CD14-positive monocyte (primary cell): ENCODE results near the gene ASS1. TPM values are rescaled to one million over a fixed set of nuclear protein-coding genes. Genes with fewer than 3 reads are reported as not detected.

Source experiments
- DNase-seq, 3 donors: peaks; one replicate each; pipeline ENCODE4 v3.0.0-alpha.2; 2011 to 2022
- H2AFZ ChIP-seq: 2 replicates; pipeline ENCODE4 v1.6.0; 2012; ENCODE audit warnings: mild to moderate bottlenecking, low read depth, low read length, inconsistent platforms; ENCODE audit not compliant: insufficient read depth, poor library complexity, severe bottlenecking
- H3K27ac ChIP-seq, 2 donors: 1 replicate in 1 of 2; 2 replicates in 1 of 2; pipeline ENCODE4 v1.5.1; 2012 to 2013; ENCODE audit warnings: low read length in 2 of 2, control low read depth in 1 of 2, inconsistent platforms in 1 of 2, low read depth in 1 of 2, mild to moderate bottlenecking in 1 of 2
- H3K27me3 ChIP-seq, 2 donors: one replicate each; pipeline versions ENCODE4 v1.6.0 to v1.6.1; 2011 to 2013; ENCODE audit warnings: low read length in 2 of 2; ENCODE audit not compliant: control insufficient read depth in 2 of 2, insufficient read depth in 2 of 2
- H3K36me3 ChIP-seq, 2 donors: replicated peaks in 1 of 2; 1 replicate in 1 of 2; 2 replicates in 1 of 2; pipeline versions ENCODE4 v1.5.1 to v1.6.1; 2012 to 2013; ENCODE audit warnings: low read length in 2 of 2, control low read depth in 1 of 2, inconsistent platforms in 1 of 2, mild to moderate bottlenecking in 1 of 2; ENCODE audit not compliant: insufficient read depth in 2 of 2, control insufficient read depth in 1 of 2
- H3K4me1 ChIP-seq, 2 donors: 1 replicate in 1 of 2; 2 replicates in 1 of 2; pipeline versions ENCODE4 v1.5.1 to v1.6.1; 2012 to 2013; ENCODE audit warnings: low read length in 2 of 2, control low read depth in 1 of 2, inconsistent platforms in 1 of 2, mild to moderate bottlenecking in 1 of 2, moderate library complexity in 1 of 2; ENCODE audit not compliant: insufficient read depth in 2 of 2, control insufficient read depth in 1 of 2
- H3K4me2 ChIP-seq: replicated peaks from 2 replicates; pipeline ENCODE3; 2012; ENCODE audit warnings: low read length, moderate library complexity, mild to moderate bottlenecking; ENCODE audit not compliant: poor library complexity, severe bottlenecking; ENCODE audit errors: extremely low read depth
- H3K4me3 ChIP-seq, 3 experiments: fragments of 200-600 bp in 1 of 3; sonication (generic) in 1 of 3; replicated peaks in 1 of 3; 1 replicate in 2 of 3; 2 replicates in 1 of 3; pipeline ENCODE4 v1.5.1; 2011 to 2013; ENCODE audit warnings: low read length in 3 of 3, mild to moderate bottlenecking in 3 of 3, control low read depth in 2 of 3, low read depth in 2 of 3, inconsistent platforms in 1 of 3, moderate library complexity in 1 of 3
- H3K79me2 ChIP-seq: 2 replicates; pipeline ENCODE4 v1.6.0; 2012; ENCODE audit warnings: mild to moderate bottlenecking, control low read depth, inconsistent platforms, low read length, moderate library complexity; ENCODE audit not compliant: insufficient read depth
- H3K9ac ChIP-seq: 2 replicates; pipeline ENCODE4 v1.6.0; 2017; ENCODE audit warnings: low read length, mild to moderate bottlenecking; ENCODE audit not compliant: insufficient read depth, poor library complexity, severe bottlenecking
- H3K9me3 ChIP-seq, 2 donors: replicated peaks in 1 of 2; 1 replicate in 1 of 2; 2 replicates in 1 of 2; pipeline versions ENCODE4 v1.5.1 to v1.6.1; 2012 to 2013; ENCODE audit warnings: low read length in 2 of 2, control low read depth in 1 of 2; ENCODE audit not compliant: control insufficient read depth in 1 of 2, insufficient read depth in 1 of 2
- H4K20me1 ChIP-seq: 2 replicates; pipeline ENCODE4 v1.6.0; 2012; ENCODE audit warnings: mild to moderate bottlenecking, low read length, control low read depth, moderate library complexity; ENCODE audit not compliant: insufficient read depth
- H3K27ac Mint-ChIP-seq, 7 donors: one replicate each; pipeline ENCODE4 v1.8.0; 2020; ENCODE audit warnings: mild to moderate bottlenecking in 7 of 7, mixed read lengths in 7 of 7, moderate library complexity in 6 of 7, inconsistent platforms in 2 of 7
- H3K27me3 Mint-ChIP-seq, 3 donors: one replicate each; pipeline ENCODE4 v1.8.0; 2021 to 2022; ENCODE audit warnings: low read depth in 3 of 3, mild to moderate bottlenecking in 3 of 3, mixed read lengths in 3 of 3, moderate library complexity in 3 of 3, inconsistent platforms in 1 of 3
- H3K36me3 Mint-ChIP-seq, 2 donors: one replicate each; pipeline ENCODE4 v1.8.0; 2020; ENCODE audit warnings: mixed read lengths in 2 of 2, inconsistent platforms in 1 of 2, mild to moderate bottlenecking in 1 of 2
- H3K4me1 Mint-ChIP-seq: one replicate; pipeline ENCODE4 v1.8.0; 2020; ENCODE audit warnings: mild to moderate bottlenecking, mixed read lengths
- H3K4me3 Mint-ChIP-seq, 2 donors: one replicate each; pipeline ENCODE4 v1.8.0; 2020; ENCODE audit warnings: mild to moderate bottlenecking in 2 of 2, mixed read lengths in 2 of 2, moderate library complexity in 1 of 2
- H3K9me3 Mint-ChIP-seq, 7 donors: one replicate each; pipeline ENCODE4 v1.8.0; 2020 to 2022; ENCODE audit warnings: mixed read lengths in 7 of 7, mild to moderate bottlenecking in 6 of 7, moderate library complexity in 6 of 7, inconsistent platforms in 2 of 7
- WGBS: methylation state at CpG from one replicate; pipeline ENCODE4 v1.1.5; 2013; ENCODE audit warnings: missing lambda C conversion rate; ENCODE audit not compliant: insufficient coverage; 5-methylcytosine and 5-hydroxymethylcytosine counted together
- intact Hi-C, 2 donors: fragments of 100-400 bp; cut with micrococcal nuclease; formaldehyde crosslinking; loops; one replicate each; pipeline versions ENCODE4 v1.15.0 to v1.15.1; 2023
- polyA plus RNA-seq, 3 donors: library from polyadenylated mRNA; depleted of rRNA in 1 of 3; unstranded in 2 of 3; stranded (reverse) in 1 of 3; fragments of 300-500 nt in 2 of 3; fragments of >200 nt in 1 of 3; fragmentation: Illumina TruSeq in 2 of 3; gene quantifications; 1 replicate in 2 of 3; 2 replicates in 1 of 3; pipeline ENCODE4 v1.2.3, GENCODE V29; 2012 to 2021
- TF ChIP-seq, protein P1 (sequence below): fragments of 200-600 bp; IDR thresholded peaks from one replicate; pipeline ENCODE4 v1.8.0; 2022; ENCODE audit warnings: antibody characterized with exemption, mild to moderate bottlenecking

Gene ASS1
- polyA plus RNA-seq, 3 donors = not detected

DNA sequence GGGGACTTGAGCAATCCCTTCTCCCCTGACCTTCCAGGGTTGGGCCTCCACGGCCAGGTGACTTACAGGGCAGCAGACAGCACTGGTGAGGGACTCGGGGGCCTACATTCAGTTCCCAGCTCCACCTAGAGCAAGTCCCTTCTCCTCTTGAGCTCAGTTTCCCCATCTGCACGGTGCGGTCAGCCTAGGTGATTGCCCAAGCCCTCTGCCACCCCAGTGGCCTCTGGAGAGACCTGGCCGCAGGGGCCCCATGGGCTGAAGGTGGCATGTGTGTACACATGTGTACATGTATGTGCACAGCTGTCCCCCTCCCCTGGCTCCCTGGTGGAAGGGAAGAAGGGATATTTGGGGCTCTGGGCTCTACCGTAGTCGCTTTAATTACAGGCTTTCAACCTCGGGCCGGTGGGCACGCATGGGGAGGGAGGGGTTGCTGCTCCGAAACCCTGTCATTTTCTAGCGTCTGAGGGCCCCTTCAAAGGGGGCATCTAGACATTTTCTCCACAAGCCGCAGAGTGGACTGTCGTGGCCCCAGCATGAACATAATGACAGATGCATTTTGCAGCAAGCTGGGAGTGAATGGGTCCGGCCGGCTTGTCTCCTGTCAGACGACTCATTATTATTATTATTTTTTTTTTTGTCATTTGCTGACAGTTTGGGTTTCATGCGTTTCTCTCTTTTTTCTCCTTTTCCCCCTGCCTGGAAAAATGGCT, 44.0 kb downstream of the ASS1 start:
- TF ChIP-seq, protein P1, sequence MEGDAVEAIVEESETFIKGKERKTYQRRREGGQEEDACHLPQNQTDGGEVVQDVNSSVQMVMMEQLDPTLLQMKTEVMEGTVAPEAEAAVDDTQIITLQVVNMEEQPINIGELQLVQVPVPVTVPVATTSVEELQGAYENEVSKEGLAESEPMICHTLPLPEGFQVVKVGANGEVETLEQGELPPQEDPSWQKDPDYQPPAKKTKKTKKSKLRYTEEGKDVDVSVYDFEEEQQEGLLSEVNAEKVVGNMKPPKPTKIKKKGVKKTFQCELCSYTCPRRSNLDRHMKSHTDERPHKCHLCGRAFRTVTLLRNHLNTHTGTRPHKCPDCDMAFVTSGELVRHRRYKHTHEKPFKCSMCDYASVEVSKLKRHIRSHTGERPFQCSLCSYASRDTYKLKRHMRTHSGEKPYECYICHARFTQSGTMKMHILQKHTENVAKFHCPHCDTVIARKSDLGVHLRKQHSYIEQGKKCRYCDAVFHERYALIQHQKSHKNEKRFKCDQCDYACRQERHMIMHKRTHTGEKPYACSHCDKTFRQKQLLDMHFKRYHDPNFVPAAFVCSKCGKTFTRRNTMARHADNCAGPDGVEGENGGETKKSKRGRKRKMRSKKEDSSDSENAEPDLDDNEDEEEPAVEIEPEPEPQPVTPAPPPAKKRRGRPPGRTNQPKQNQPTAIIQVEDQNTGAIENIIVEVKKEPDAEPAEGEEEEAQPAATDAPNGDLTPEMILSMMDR = no peak
- no peak overlapping the region for H3K27ac Mint-ChIP-seq
- no peaks in the 10 kb centered on the region for H3K9me3 Mint-ChIP-seq
- Histone ChIP-seq H4K20me1 (no peaks in the 10 kb centered on the region), H3K27me3 (peaks cover 0 to 8% of the 10 kb centered on the region in 2 donors), H3K4me1 (no peaks in the 10 kb centered on the region), H2AFZ (no peak overlapping the region), H3K4me2 (no peak overlapping the region), H3K27ac (no peak overlapping the region), H3K79me2 (no peaks in the 10 kb centered on the region), H3K36me3 (no peaks in the 10 kb centered on the region), H3K4me3 (no peak overlapping the region), H3K9ac (no peak overlapping the region), H3K9me3 (no peaks in the 10 kb centered on the region)
- intact Hi-C loops = no loop called here
- 97% methylated on average over 12 of the region's 18 CpGs for WGBS
- H3K27me3 Mint-ChIP-seq = peaks cover 11 to 20% (median 17%) of the 10 kb centered on the region in 3 donors
- H3K36me3 Mint-ChIP-seq = no peaks in the 10 kb centered on the region
- H3K4me1 Mint-ChIP-seq = peaks cover 3% of the 10 kb centered on the region
- no peak for DNase-seq
- no peak overlapping the region for H3K4me3 Mint-ChIP-seq

GRCh38 chr9:130490981-130491380, 46.2 kb downstream of the ASS1 start:
- H2AFZ ChIP-seq = no peak overlapping the region
- peaks cover 6 to 15% (median 10%) of the 10 kb centered on the region in 7 donors for H3K9me3 Mint-ChIP-seq
- DNase-seq = no peak
- no peak overlapping the region for H3K4me3 ChIP-seq
- H3K27ac ChIP-seq = no peak overlapping the region
- no peaks in the 10 kb centered on the region for H3K79me2 ChIP-seq
- no peak overlapping the region for H3K27ac Mint-ChIP-seq
- no peak overlapping the region for H3K4me3 Mint-ChIP-seq
- no peaks in the 10 kb centered on the region for H4K20me1 ChIP-seq
- no peaks in the 10 kb centered on the region for H3K4me1 ChIP-seq
- TF ChIP-seq, protein P1 = no peak
- no peaks in the 10 kb centered on the region for H3K36me3 ChIP-seq
- H3K4me1 Mint-ChIP-seq = peaks cover 3% of the 10 kb centered on the region
- peaks cover 5 to 11% (median 10%) of the 10 kb centered on the region in 3 donors for H3K27me3 Mint-ChIP-seq
- no peak overlapping the region for H3K9ac ChIP-seq
- no peaks in the 10 kb centered on the region for H3K27me3 ChIP-seq
- WGBS = 82% methylated on average over 14 of the region's 19 CpGs
- H3K4me2 ChIP-seq = no peak overlapping the region
- intact Hi-C loops = no loop called here
- peaks cover 6 to 17% of the 10 kb centered on the region in 2 donors for H3K9me3 ChIP-seq
- H3K36me3 Mint-ChIP-seq = no peaks in the 10 kb centered on the region
